ENCODE results near the gene TSC22D1.
A peak's percentile ranks its signal among the peaks of the same experiment; 100 is the strongest.

TSC22D1 gene

GRCh38 chr13:44422755-44423643 is 153.1 kb downstream of the TSC22D1 start:
- Mint-ChIP-seq H3K9me3 (peaks cover 3% of the 10 kb centered on the region), H3K4me1 (peaks cover 21% of the 10 kb centered on the region), H3K27me3 (ENCODE audit: low read depth) (peaks cover 13% of the 10 kb centered on the region), H3K36me3 (ENCODE audit: low read depth) (no peaks in the 10 kb centered on the region), H3K4me3 (peak overlapping the region in 2 of 3 experiments; percentile 6 to 8), H3K27ac (peak overlapping the region; percentile 60 to 95 (median 62))
- TF ChIP-seq CTCF (IDR thresholded peaks at IDR 0.05; ENCODE audit: unreplicated experiment in 3 of 3): no peak

- no peak overlapping the region for H3K4me3 Mint-ChIP-seq
- H3K4me1 Mint-ChIP-seq: peaks cover 26% of the 10 kb centered on the region
- no peak for TF ChIP-seq CTCF (IDR thresholded peaks at IDR 0.05; ENCODE audit: unreplicated experiment in 3 of 3)
- peaks cover 13% of the 10 kb centered on the region for H3K27me3 Mint-ChIP-seq (ENCODE audit: low read depth)
- peak overlapping the region; percentile 36 to 95 (median 60) for H3K27ac Mint-ChIP-seq
- H3K36me3 Mint-ChIP-seq (ENCODE audit: low read depth): no peaks in the 10 kb centered on the region
- no peaks in the 10 kb centered on the region for H3K9me3 Mint-ChIP-seq
Measured at GRCh38 chr13:44421853-44422525, 154.1 kb downstream of the TSC22D1 start.

GRCh38 chr13:44420376-44421220 is 155.5 kb downstream of the TSC22D1 start:
- peak overlapping the region in 1 of 3 experiments; percentile 22 for H3K4me3 Mint-ChIP-seq
- H3K27ac Mint-ChIP-seq: peak overlapping the region in 2 of 3 experiments; percentile 46 to 89
- no peaks in the 10 kb centered on the region for H3K36me3 Mint-ChIP-seq (ENCODE audit: low read depth)
- no peaks in the 10 kb centered on the region for H3K9me3 Mint-ChIP-seq
- no peak for TF ChIP-seq CTCF (IDR thresholded peaks at IDR 0.05; ENCODE audit: unreplicated experiment in 3 of 3)
- H3K4me1 Mint-ChIP-seq: peaks cover 23% of the 10 kb centered on the region
- peaks cover 17% of the 10 kb centered on the region for H3K27me3 Mint-ChIP-seq (ENCODE audit: low read depth)

- Mint-ChIP-seq H3K36me3 (ENCODE audit: low read depth) (no peaks in the 10 kb centered on the region), H3K4me3 (no peak overlapping the region), H3K27ac (peak overlapping the region; percentile 17 to 76 (median 35)), H3K9me3 (no peaks in the 10 kb centered on the region), H3K4me1 (peaks cover 19% of the 10 kb centered on the region), H3K27me3 (ENCODE audit: low read depth) (peaks cover 10% of the 10 kb centered on the region)
- no peak for TF ChIP-seq CTCF (IDR thresholded peaks at IDR 0.05; ENCODE audit: unreplicated experiment in 3 of 3)
Measured at GRCh38 chr13:44417876-44418275, 158.3 kb downstream of the TSC22D1 start.

GRCh38 chr13:44417446-44417845 is 158.7 kb downstream of the TSC22D1 start:
- TF ChIP-seq CTCF (IDR thresholded peaks at IDR 0.05; ENCODE audit: unreplicated experiment in 3 of 3): no peak
- Mint-ChIP-seq H3K9me3 (no peaks in the 10 kb centered on the region), H3K36me3 (ENCODE audit: low read depth) (no peaks in the 10 kb centered on the region), H3K27me3 (ENCODE audit: low read depth) (peaks cover 14% of the 10 kb centered on the region), H3K27ac (peak overlapping the region; percentile 17 to 76 (median 35)), H3K4me1 (peaks cover 19% of the 10 kb centered on the region), H3K4me3 (no peak overlapping the region)

Measured in nephron (organoid).